Transverse colon (tissue), 4 donors: ENCODE results near the gene HDAC1. TPM values are rescaled to one million over a fixed set of nuclear protein-coding genes. Genes with fewer than 3 reads are reported as not detected.

Source experiments
- DNase-seq: peaks from one replicate; pipeline ENCODE4 v3.0.0-alpha.2; 2019
- H3K27ac ChIP-seq, 4 donors: fragments of 200-600 bp; sonication (generic); 2 replicates each; pipeline ENCODE4 v1.5.1; 2016 to 2018; ENCODE audit warnings: inconsistent platforms in 4 of 4
- H3K27me3 ChIP-seq: fragments of 200-600 bp; sonication (generic); 2 replicates; pipeline ENCODE4 v1.5.1; 2017; ENCODE audit warnings: inconsistent platforms
- H3K36me3 ChIP-seq, 4 donors: fragments of 200-600 bp; sonication (generic); 2 replicates each; pipeline ENCODE4 v1.5.1; 2017 to 2019; ENCODE audit warnings: inconsistent platforms in 4 of 4
- H3K4me1 ChIP-seq, 4 donors: fragments of 200-600 bp; sonication (generic); 2 replicates each; pipeline ENCODE4 v1.5.1; 2017 to 2020; ENCODE audit warnings: inconsistent platforms in 4 of 4
- H3K4me3 ChIP-seq, 4 donors: fragments of 200-600 bp; sonication (generic); 1 replicate in 1 of 4; 2 replicates in 3 of 4; pipeline versions ENCODE4 v1.5.1 to v1.6.1; 2017 to 2019; ENCODE audit warnings: inconsistent platforms in 4 of 4
- H3K9me3 ChIP-seq, 2 donors: fragments of 200-600 bp; sonication (generic); 2 replicates each; pipeline ENCODE4 v1.5.1; 2017 to 2019; ENCODE audit warnings: inconsistent platforms in 2 of 2
- CTCF ChIP-seq, 5 experiments: fragments of 200-600 bp in 3 of 5; fragments of 450-650 bp in 2 of 5; sonication (generic) in 3 of 5; IDR thresholded peaks; 1 replicate in 2 of 5; 2 replicates in 3 of 5; pipeline ENCODE4 v1.5.1; 2016 to 2017; ENCODE audit warnings: antibody characterized with exemption in 5 of 5, inconsistent platforms in 3 of 5, mild to moderate bottlenecking in 2 of 5, moderate library complexity in 1 of 5
- EP300 ChIP-seq: sonication (generic); formaldehyde crosslinking; IDR thresholded peaks from one replicate; pipeline ENCODE4 v1.6.1; 2017; ENCODE audit warnings: antibody characterized with exemption, low read depth
- POLR2A ChIP-seq: fragments of 450-650 bp; IDR thresholded peaks from one replicate; pipeline ENCODE4 v1.6.1; 2016; ENCODE audit warnings: antibody characterized with exemption, mild to moderate bottlenecking, moderate library complexity
- POLR2AphosphoS5 ChIP-seq, 3 donors: sonication (generic); formaldehyde crosslinking; IDR thresholded peaks; one replicate each; pipeline ENCODE4 v1.6.1; 2016; ENCODE audit warnings: antibody characterized with exemption in 3 of 3
- WGBS, 2 donors: methylation state at CpG; one replicate each; pipeline ENCODE4 v1.1.5; 2018; ENCODE audit warnings: low coverage in 1 of 2; 5-methylcytosine and 5-hydroxymethylcytosine counted together
- in situ Hi-C, 4 donors: fragments of 200-750 bp; cut with MboI; loops; one replicate each; pipeline versions ENCODE4 v1.15.0 to v1.15.1; 2017; ENCODE audit warnings: low sequenced_read_pairs in 3 of 4, low pct_ligation_motif_present in 1 of 4, low pct_unique_long_range_greater_than_20kb in 1 of 4
- intact Hi-C: fragments of 100-400 bp; cut with DNase I; formaldehyde crosslinking; loops from one replicate; pipeline ENCODE4 v1.15.1; 2023; ENCODE audit warnings: low total_unique reads
- total RNA-seq, 4 donors: library from RNA; depleted of rRNA; stranded (reverse); fragments of >200 nt; gene quantifications; one replicate each; pipeline ENCODE4 v1.1.0, GENCODE V29; 2016

The HDAC1 gene
- total RNA-seq, 4 donors from 2014 or later, result 85.2 to 218 (median 174) TPM

GRCh38 chr1:32303358-32303757 lies 11.5 kb downstream of the HDAC1 start:
- WGBS, 2 donors, result 94 to 100% methylated on average over 1 to 3 of the region's 3 CpGs
- Histone ChIP-seq H3K4me1 (peaks cover 0 to 25% (median 6%) of the 10 kb centered on the region in 4 donors), H3K4me3 (no peak overlapping the region), H3K36me3 (peaks cover 0 to 37% (median 17%) of the 10 kb centered on the region in 4 donors), H3K27ac (no peak overlapping the region), H3K27me3 (no peaks in the 10 kb centered on the region), H3K9me3 (no peaks in the 10 kb centered on the region)
- intact Hi-C loops (no loop called here), in situ Hi-C loops (no loop called here)
- TF ChIP-seq CTCF (IDR thresholded peaks at IDR 0.05) (no peak), POLR2A (no peak), POLR2AphosphoS5 (IDR thresholded peaks at IDR 0.05) (no peak), EP300 (no peak)
- DNase-seq, result no peak

- in situ Hi-C loops, result no loop called here
- H3K9me3 ChIP-seq, result no peaks in the 10 kb centered on the region
- no peak for DNase-seq
- TF ChIP-seq EP300 (no peak), POLR2AphosphoS5 (IDR thresholded peaks at IDR 0.05) (no peak), POLR2A (no peak), CTCF (IDR thresholded peaks at IDR 0.05) (no peak)
- H3K27ac ChIP-seq, result no peak overlapping the region
- 88 to 94% methylated on average over 3 of the region's 3 CpGs for WGBS, 2 donors
- H3K4me1 ChIP-seq, result peaks cover 0 to 32% (median 14%) of the 10 kb centered on the region in 4 donors
- H3K4me3 ChIP-seq, result no peak overlapping the region
- intact Hi-C loops, result no loop called here
- H3K36me3 ChIP-seq, result peaks cover 0 to 37% (median 17%) of the 10 kb centered on the region in 4 donors
- no peaks in the 10 kb centered on the region for H3K27me3 ChIP-seq
Measured at GRCh38 chr1:32303997-32304622, 12.2 kb downstream of the HDAC1 start.

- H3K4me3 ChIP-seq, result no peak overlapping the region
- H3K4me1 ChIP-seq, result peaks cover 0 to 35% (median 24%) of the 10 kb centered on the region in 4 donors
- H3K36me3 ChIP-seq, result peaks cover 0 to 37% (median 17%) of the 10 kb centered on the region in 4 donors
- no peak overlapping the region for H3K27ac ChIP-seq
- intact Hi-C loops (no loop called here), in situ Hi-C loops (no loop called here)
- H3K27me3 ChIP-seq, result no peaks in the 10 kb centered on the region
- TF ChIP-seq POLR2AphosphoS5 (IDR thresholded peaks at IDR 0.05) (no peak), POLR2A (no peak), CTCF (IDR thresholded peaks at IDR 0.05) (no peak), EP300 (no peak)
- H3K9me3 ChIP-seq, result no peaks in the 10 kb centered on the region
- 95 to 100% methylated on average over 2 of the region's 2 CpGs for WGBS, 2 donors
- DNase-seq, result no peak
Measured at GRCh38 chr1:32305310-32305709, 13.4 kb downstream of the HDAC1 start.

GRCh38 chr1:32307324-32307723 lies 15.4 kb downstream of the HDAC1 start:
- in situ Hi-C loops (no loop called here), intact Hi-C loops (no loop called here)
- H3K4me1 ChIP-seq, result peaks cover 4 to 50% (median 24%) of the 10 kb centered on the region in 4 donors
- no peak overlapping the region for H3K4me3 ChIP-seq
- no peaks in the 10 kb centered on the region for H3K27me3 ChIP-seq
- peaks cover 0 to 37% (median 17%) of the 10 kb centered on the region in 4 donors for H3K36me3 ChIP-seq
- H3K9me3 ChIP-seq, result no peaks in the 10 kb centered on the region
- no peak for TF ChIP-seq POLR2AphosphoS5 (IDR thresholded peaks at IDR 0.05)
- no peak for TF ChIP-seq POLR2A
- TF ChIP-seq EP300, result no peak
- no peak for TF ChIP-seq CTCF (IDR thresholded peaks at IDR 0.05)
- no peak for DNase-seq
- WGBS, 2 donors, result 56% methylated on average over 2 of the region's 2 CpGs; no CpG with 5 or more reads in 1 of the 2 donors
- no peak overlapping the region for H3K27ac ChIP-seq
